GM19463 (cell line): ENCODE measurements around the gene ZNF467.
A peak's percentile ranks its signal among the peaks of the same experiment; 100 is the strongest.

Experiments
- ATAC-seq: cut with Tn5 transposase; IDR thresholded peaks from one replicate; pipeline ENCODE4 v1.9.1; 2021; ENCODE audit warnings: mild to moderate bottlenecking, moderate library complexity; ENCODE audit not compliant: unreplicated experiment

Gene ZNF467

GRCh38 chr7:149751043-149751775 is 22.2 kb downstream of the ZNF467 start:
- ATAC-seq, result no peak

GRCh38 chr7:149750122-149750845 is 23.1 kb downstream of the ZNF467 start:
- ATAC-seq, result no peak

- no peak for ATAC-seq
Observed at GRCh38 chr7:149748076-149748874, 25.1 kb downstream of the ZNF467 start.

- ATAC-seq, result no peak
Observed at GRCh38 chr7:149743476-149744255, 29.7 kb downstream of the ZNF467 start.

GRCh38 chr7:149742075-149742701 is 31.2 kb downstream of the ZNF467 start:
- peak; percentile 76 for ATAC-seq

GRCh38 chr7:149741629-149742028 is 31.8 kb downstream of the ZNF467 start:
- ATAC-seq, result peak; percentile 33

- no peak for ATAC-seq
Observed at GRCh38 chr7:149736478-149737360, 36.7 kb downstream of the ZNF467 start.

- ATAC-seq, result no peak
Observed at GRCh38 chr7:149735779-149736477, 37.5 kb downstream of the ZNF467 start.

GRCh38 chr7:149735181-149735602 is 38.2 kb downstream of the ZNF467 start:
- no peak for ATAC-seq

GRCh38 chr7:149734791-149735075 is 38.7 kb downstream of the ZNF467 start:
- no peak for ATAC-seq

GRCh38 chr7:149733924-149734790 is 39.2 kb downstream of the ZNF467 start:
- ATAC-seq, result no peak

- ATAC-seq, result no peak
Observed at GRCh38 chr7:149733131-149733923, 40.1 kb downstream of the ZNF467 start.

GRCh38 chr7:149732611-149733010 is 40.8 kb downstream of the ZNF467 start:
- no peak for ATAC-seq

GRCh38 chr7:149732111-149732561 is 41.3 kb downstream of the ZNF467 start:
- no peak for ATAC-seq

- no peak for ATAC-seq
Observed at GRCh38 chr7:149731207-149731955, 42.0 kb downstream of the ZNF467 start.
